ENCODE measurements around the gene NRDE2.

Gene NRDE2

GRCh38 chr14:90228478-90228877, 103.3 kb downstream of the NRDE2 start:
- ChIA-PET CTCF (no interaction called here), POLR2A (ENCODE audit: low non-redundant PET) (no interaction called here)

More at GRCh38 chr14:90228478-90228877, 103.3 kb downstream of the NRDE2 start:
- TF ChIP-seq CTCF (conservative IDR thresholded peaks at IDR 0.05; ENCODE audit: low read depth), result no peak
- DNase-seq (ENCODE audit: low spot score), result no peak
- no peak overlapping the region for H3K27ac ChIP-seq

Data from RWPE1 (cell line).